Measurements from ENCODE around the gene PSEN2. TPM values are rescaled to one million over a fixed set of nuclear protein-coding genes. Genes with fewer than 3 reads are reported as not detected.
A peak's percentile ranks its signal among the peaks of the same experiment; 100 is the strongest.
"Not testable (repeated sequence)": the region's sequence is repeated elsewhere in the genome, so short reads cannot be mapped to it uniquely, and the experiment has no call there.

The PSEN2 gene
- total RNA-seq, 1 donor from 2014 or later, result 19.8 TPM

DNA sequence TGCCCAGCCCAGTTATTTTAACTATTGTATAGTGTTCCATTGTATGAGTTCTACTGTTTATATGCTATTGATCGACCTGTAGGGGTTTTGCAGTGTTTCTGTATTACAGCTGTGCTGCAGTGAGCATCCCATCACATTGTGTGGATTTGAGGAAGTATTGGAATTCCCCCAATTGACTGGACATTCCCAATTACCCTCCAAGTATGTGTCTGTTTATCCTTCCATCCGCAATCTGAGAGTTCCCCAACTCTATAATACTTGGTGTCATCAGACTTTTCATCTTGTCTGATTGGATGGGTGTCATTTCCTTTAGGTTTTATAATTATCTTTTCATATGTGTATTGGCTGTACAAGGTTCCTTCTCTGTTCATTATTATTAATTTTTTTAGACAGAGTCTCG is 27.8 kb downstream of the PSEN2 start:
- intact Hi-C loops (cut with DNase I), result no loop called here
- ATAC-seq (ENCODE audit: poor library complexity), result no peak

DNA sequence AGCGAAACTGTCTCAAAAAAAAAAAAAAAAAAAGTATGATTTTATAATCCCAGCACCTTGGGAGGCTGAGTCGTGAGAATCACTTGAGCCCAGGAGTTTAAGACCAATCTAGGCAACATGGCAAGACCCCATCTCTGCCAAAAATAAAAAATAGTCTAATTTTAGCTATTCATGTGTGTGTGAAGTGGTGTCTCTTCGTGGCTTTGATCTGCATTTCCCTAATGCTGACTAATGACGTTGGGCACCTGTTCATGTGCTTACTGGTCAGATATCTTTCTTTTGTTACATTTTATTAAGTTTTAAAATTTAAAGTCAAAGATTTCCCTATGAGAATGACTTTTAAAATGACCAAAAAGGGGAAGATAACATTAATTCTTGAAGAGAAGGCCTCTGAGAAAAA is 31.0 kb downstream of the PSEN2 start:
- ATAC-seq (ENCODE audit: poor library complexity) (no peak), DNase-seq (no peak)
- intact Hi-C loops (cut with DNase I), result no loop called here

More for the DNA sequence above, 27.8 kb downstream of the PSEN2 start:
- no peak for DNase-seq

DNA sequence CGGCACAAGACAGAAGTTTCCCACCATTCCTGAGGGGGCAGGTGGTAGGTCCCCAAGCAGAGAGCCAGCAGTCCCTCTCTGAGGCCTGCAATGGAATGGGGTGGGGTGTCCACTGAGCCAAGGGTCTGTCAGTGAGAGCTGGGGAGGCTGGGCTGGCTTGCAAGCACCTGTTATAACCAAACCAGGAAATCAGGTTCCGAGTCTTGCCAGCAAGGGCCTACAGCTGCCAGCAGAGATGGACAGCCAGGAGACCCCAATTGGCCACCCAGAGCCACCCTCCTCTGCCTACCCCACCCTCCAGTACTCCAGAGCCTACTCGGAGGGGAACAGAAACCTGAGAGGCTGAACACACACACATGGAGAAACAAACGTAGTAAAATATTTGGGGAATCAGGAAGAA is 32.2 kb downstream of the PSEN2 start:
- DNase-seq, result no peak
- no peak for ATAC-seq (ENCODE audit: poor library complexity)
- intact Hi-C loops (cut with DNase I), result no loop called here

DNA sequence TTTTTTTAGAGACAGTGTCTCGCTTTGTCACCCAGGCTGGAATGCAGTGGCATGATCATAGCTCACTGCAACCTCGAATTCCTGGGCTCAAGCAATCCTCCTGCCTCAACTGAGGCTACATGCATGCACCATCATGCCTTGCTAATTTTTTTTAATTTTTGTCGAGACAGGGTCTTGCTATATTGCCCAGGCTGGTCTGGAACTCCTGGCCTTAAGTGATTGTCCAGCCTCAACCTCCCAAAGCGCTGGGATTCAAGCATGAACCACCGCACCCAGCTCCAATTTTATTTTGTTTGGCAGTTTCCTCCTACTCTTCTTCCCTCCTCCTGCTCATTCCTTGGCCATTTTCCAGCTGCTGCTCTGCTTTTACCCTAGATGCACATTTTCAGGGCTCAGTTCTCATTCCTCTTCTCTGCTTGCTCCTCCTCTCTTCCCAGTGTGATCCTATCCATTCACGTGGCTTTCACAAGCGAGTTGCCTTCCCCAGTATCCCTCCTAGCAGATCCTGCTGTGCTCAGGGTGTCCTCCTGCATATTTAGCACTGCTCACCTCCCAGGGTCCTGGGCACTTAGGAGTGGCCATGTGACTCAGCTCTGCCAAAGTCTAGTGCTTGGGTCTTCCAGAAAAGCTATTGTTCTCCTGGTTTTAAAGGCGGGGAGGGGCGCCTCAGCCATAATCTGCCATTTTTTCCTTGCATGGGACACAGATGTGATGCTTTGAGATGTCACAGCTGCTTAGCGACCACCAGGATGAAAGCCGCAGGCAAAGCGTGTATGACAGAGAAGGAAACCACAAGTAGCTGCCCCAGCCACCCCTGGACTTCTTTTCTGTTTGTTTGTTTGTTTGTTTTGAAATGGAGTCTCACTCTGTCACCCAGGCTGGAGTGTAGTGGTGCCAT is 33.7 kb downstream of the PSEN2 start:
- no peak for DNase-seq
- intact Hi-C loops (cut with DNase I), result no loop called here
- peak; percentile 26 for ATAC-seq (ENCODE audit: poor library complexity)

DNA sequence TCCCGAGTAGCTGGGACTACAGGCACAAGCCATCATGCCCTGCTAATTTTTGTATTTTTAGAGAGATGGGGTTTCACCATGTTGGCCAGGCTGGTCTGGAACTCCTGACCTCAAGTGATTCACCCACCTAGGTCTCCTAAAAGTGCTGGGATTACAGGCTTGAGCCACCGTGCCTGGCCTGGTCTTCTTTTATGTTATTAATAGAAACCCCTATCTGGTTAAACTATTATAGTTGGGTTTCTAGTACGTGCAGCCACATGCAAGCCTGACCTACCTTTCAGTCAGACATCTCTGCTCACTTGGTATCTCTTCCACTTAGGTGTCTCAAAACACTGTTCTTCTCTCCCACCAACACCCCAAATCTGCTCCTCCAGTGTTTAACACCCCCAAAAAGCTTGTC is 34.4 kb downstream of the PSEN2 start:
- intact Hi-C loops (cut with DNase I), result no loop called here
- DNase-seq, result no peak

DNA sequence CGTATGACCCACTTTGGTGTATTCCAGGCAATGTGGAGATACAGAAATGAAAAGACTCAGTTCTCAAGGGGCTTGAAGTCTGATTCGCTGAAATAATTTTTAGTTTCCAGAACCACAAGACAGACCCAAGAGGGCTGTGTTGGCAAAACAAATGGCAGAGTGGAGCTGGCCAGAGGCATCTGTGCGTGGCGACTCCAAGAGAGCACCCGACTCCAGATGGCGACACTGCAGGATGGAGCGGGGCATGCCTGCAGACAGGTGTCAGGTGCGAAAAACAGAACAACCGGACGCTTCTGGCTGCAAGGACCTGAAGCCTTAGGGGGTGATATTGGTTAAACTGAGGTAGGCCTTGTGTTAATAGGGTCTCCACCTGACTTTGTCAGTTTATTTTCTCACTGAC is 38.0 kb downstream of the PSEN2 start:
- DNase-seq (no peak), ATAC-seq (ENCODE audit: poor library complexity) (no peak)
- intact Hi-C loops (cut with DNase I), result no loop called here

More for the DNA sequence above, 34.4 kb downstream of the PSEN2 start:
- peak; percentile 64 for ATAC-seq (ENCODE audit: poor library complexity)

DNA sequence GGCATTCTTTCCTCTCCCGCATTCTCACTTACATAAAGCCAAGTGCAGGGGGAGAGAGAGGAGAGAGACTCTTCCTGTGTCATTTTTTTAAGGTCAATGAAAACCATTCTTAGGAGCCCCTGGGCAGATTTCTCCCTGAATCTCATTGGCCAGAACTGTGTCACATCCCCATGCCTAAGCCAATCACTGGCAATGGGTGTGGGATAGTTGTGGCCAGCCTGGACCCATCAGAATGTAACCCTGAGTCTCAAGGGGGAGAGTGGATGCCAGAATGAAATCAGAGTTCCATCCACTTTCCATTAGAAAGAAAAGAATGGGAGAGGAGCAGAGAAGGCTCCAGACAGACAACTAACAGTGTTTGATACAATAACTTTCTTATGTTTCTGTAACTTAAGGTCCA is 38.5 kb downstream of the PSEN2 start:
- no peak for ATAC-seq (ENCODE audit: poor library complexity)
- DNase-seq, result no peak
- intact Hi-C loops (cut with DNase I), result no loop called here

DNA sequence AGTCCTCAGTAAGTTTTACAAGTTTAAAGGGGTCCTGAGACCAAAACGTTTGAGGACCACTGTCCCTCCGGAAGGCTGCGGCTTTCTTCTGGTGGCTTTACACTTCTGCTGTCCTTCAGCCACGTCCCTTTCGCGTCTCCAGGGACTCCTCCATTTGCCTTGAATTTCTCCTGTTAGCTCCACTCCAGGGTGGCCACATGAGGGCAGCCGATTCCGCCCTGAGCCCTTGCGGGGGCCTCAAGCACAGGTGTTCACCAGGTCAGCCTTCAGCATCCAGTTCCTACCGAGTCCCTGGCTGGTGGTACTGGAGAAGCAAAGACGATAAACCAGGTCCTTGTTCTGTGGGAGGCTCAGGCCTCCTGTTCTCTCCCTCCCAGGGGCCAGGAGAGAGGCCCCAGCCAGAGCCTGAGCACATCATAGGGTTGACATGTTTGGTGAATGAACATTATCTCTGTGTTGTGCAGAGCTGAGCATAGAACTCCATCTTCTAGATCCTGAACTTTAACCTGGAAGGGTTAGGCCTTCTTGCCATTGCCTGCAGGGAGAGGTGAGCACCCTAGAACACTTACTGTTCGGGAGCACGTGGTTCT is 42.3 kb downstream of the PSEN2 start:
- ATAC-seq (ENCODE audit: poor library complexity), result peak; percentile 88
- peak; percentile 74 for DNase-seq
- intact Hi-C loops (cut with DNase I), result no loop called here

DNA sequence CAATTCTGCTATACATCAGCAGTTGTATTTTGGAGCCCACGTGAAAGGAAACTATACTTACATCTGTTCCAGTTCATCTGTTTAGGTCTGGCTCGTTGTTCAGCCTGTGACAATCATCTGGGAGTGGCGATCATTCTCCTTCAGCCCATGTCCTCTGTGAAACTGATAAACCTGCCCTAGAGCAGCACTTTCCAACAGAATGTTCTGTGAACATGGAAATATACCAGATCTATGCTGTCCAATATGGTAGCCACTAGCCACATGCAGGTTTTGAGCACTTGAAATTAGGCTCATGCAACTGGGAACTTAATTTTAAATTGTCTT is 45.2 kb downstream of the PSEN2 start:
- DNase-seq (no peak), ATAC-seq (ENCODE audit: poor library complexity) (peak; percentile 17)
- intact Hi-C loops (cut with DNase I), result no loop called here

DNA sequence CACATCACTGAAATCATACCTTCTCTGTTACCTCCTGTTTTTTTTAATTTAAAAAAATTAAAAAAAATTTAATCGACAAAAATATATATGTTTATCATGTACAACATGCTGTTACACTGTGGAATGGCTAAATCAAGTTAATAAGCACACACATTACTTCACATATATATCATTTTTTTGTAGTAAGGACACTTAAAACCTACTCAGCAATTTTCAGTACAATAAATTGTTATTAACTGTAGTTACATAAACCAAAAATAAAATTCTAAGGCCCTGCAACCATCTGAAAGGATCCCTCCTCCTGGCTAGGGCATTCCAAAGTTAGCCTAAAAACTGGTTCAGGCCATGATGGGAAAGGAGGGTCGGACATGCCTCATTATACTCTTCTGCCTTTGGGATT is 46.1 kb downstream of the PSEN2 start:
- DNase-seq, result no peak
- intact Hi-C loops (cut with DNase I), result no loop called here
- ATAC-seq (ENCODE audit: poor library complexity), result no peak

DNA sequence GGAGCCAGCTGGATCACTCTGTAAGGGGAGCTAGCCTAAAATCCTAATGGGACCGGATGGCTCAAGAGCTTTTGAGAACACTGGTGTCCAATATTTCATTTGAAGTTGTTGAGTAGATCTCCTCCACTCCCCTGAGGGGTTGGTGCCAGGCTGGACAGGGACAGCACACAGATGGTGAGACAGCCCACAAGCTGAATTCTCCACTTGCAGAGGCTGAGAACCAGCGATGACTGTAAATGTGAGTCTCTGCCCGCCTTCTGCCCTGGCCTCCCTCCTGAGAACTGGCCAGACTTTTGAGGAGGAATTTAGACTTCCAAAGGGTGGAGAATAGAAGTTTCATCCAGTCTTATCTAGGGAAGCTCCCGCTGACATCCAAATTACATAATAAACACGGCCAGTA is 49.2 kb downstream of the PSEN2 start:
- DNase-seq (no peak), ATAC-seq (ENCODE audit: poor library complexity) (no peak)
- intact Hi-C loops (cut with DNase I), result no loop called here

DNA sequence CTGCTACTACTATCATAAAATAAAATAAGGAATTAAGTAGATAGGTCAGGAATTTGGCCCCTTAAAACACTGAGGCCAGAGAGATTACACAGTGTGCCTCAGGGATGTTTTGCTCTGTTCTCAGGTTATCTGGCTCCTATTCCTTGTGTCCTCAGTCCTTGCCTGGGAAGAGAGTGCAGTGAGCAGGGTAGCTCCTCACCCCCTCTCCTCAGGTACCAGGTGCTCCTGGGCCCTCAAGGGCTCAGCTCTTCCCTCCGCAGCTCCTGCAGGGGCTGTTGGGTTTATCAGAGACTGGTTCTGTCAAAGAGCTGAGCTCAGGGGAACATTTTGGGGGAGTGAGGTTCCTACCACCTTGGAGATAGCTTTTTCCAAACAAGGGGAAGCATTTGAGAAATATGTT is 49.6 kb downstream of the PSEN2 start:
- intact Hi-C loops (cut with DNase I), result loop anchor here (5.0 kb wide), 1 partner anchor 57 kb away; no protein-coding TSS in a partner anchor
- ATAC-seq (ENCODE audit: poor library complexity) (peak; percentile 10), DNase-seq (no peak)

DNA sequence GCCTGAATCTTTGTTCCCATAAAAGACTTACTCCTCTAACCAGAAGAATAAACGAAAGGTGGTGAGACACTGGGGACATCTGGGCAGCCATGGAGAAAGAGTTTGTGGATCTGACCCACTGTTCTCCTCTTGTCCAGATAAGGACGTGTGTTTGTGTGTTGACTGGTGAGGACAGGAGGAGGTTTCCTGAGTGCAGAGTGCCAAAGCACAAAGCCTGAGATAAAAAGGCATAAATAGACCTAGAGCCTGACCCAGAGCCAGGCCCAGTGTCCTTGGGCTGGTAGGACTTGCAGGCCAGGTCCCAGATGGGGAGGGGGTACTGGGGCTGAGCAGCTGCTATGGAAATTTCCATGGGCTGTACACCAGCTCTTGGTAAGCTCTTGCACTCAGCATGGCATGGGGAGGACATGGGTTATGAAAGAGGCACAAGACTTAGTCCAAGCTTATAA is 50.1 kb downstream of the PSEN2 start:
- DNase-seq, result peak; percentile 84
- peak; percentile 89 for ATAC-seq (ENCODE audit: poor library complexity)
- intact Hi-C loops (cut with DNase I), result loop anchor here (5.0 kb wide), 1 partner anchor 57 kb away; no protein-coding TSS in a partner anchor

DNA sequence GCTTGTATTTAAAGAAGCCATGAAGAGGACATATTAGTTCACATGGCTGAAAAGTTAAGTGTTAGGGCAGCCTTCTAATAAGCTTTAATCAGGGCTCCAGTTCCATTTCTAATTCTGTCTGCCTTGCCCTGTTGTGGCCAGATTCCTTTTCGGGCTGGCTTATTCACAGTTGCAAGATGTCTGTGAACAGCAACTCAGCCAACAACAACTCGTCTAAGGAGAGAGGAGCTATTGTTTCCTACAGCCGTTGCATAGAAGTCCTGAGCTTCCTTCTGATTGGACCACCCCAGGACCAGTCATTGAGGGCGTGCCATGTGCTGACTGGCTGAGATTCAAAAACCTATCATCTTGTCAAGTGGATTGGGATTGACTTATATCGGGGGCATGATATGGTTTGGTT is 51.1 kb downstream of the PSEN2 start:
- DNase-seq, result no peak
- intact Hi-C loops (cut with DNase I), result loop anchor here (5.0 kb wide), 1 partner anchor 56 kb away; no protein-coding TSS in a partner anchor
- peak; percentile 28 for ATAC-seq (ENCODE audit: poor library complexity)

DNA sequence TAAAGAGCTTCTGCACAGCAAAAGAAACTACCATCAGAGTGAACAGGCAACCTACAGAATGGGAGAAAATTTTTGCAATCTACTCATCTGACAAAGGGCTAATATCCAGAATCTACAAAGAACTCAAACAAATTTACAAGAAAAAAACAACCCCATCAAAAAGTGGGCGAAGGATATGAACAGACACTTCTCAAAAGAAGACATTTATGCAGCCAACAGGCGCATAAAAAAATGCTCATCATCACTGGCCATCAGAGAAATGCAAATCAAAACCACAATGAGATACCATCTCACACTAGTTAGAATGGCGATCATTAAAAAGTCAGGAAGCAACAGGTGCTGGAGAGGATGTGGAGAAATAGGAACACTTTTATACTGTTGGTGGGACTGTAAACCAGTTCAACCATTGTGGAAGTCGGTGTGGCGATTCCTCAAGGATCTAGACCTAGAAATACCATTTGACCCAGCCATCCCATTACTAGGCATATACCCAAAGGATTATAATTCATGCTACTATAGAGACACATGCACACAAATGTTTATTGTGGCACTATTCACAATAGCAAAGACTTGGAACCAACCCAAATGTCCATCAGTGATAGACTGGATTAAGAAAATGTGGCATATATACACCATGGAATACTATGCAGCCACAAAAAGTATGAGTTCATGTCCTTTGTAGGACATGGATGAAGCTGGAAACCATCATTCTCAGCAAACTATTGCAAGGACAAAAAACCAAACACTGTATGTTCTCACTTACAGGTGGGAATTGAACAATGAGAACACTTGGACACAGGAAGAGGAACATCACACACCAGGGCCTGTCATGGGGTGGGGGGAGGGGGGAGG is 59.1 kb downstream of the PSEN2 start:
- DNase-seq; intact Hi-C loops (cut with DNase I); ATAC-seq (ENCODE audit: poor library complexity): not testable (repeated sequence)

DNA sequence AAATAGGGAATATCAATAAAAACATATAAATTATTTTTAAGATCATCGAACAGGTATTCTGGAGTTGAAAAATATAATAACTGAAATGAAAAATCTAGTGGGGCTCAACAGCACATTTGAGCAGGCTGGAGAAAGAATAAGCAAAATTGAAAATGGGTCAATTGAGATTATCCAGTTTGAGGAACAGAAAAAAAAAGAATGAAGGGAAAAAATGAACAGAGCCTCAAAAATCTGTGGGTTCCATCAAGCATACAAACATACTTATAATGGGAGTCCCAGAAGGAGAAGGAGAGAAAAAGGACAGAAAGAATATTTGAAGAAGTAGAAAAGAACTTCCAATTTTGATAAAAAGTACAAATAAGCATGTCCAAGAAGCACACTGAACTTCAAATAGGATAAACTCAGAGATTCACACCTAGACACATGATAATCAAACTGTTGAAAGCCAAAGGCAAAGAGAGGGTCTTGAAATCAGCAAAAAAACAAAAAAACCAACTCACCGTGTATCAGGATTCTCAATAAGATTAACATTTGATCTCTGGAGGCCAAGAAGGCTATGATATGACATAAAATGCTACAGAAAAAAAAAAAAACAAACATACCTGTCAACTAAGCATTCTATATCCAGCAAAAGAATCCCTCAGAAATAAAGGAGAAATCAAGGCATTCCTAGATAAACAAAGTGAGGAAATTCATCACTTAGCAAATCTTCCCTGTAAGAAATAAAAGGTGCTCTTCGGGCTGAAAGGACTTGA is 64.2 kb downstream of the PSEN2 start:
- DNase-seq (no peak), ATAC-seq (ENCODE audit: poor library complexity) (no peak)
- intact Hi-C loops (cut with DNase I), result no loop called here

DNA sequence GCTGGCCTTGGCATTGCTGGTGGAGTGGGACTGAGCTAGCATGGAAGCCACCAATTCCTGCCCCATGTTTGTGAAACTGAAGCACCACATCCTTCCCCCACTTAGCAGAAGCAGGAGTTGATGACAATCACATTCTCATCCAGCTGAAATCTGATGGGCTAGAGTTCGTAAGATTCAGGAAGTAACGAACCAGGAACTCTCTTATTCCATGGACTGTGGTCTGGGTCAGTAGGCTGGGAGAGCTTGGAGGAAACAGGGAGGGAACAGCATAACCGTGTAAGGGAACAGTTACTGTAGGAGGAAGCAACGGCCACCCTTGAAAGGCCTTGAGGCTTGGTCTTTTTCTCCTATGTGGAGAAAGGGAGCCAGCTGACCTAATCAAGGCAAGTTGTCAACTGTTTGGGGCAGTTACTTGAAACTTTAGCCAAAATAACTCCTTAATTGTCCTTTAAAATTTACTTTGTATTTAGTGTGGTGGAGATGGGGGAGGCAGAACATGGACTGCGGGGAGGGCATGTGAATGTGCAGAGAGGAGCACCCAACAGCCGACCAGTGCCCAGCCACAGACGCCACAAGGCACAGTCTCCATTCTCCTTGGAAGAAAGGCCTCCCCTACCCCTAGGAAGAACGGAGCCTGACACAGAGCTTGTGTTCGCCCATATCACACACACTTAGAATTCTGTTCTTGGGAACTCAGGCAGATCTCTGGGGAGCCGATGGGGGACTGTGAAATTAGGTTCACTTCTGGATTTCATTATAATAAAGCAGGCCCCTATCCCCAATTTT is 67.7 kb downstream of the PSEN2 start:
- intact Hi-C loops (cut with DNase I), result no loop called here
- ATAC-seq (ENCODE audit: poor library complexity), result no peak
- DNase-seq, result no peak

DNA sequence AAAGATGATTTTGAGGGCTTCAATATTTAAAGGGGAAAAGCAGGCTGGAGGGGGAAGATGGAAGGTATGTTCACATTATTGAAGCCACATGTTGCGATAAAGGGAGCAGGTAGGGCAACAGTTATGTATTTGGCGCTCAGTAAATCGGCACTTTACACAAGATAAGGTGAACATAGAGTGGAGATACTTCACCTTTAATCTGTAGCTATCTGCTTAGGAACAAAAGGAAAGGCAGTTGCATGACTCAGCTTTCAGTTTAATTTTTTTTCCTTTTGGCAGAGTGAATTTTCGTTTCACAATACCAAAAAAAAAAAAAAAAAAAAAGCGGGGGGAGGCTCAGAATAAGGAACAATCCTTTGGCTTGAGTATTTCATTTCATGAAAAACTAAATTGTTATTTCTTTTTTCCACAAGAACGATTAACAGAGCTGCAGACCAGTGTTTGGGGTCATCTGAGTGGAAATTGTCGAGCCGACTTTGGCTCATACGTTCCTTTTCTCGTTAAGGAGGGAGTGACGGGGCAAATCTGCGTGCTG is 68.6 kb downstream of the PSEN2 start:
- DNase-seq (no peak), ATAC-seq (ENCODE audit: poor library complexity) (peak; percentile 4)
- intact Hi-C loops (cut with DNase I), result no loop called here

All from Right ventricle myocardium superior (tissue), 1 donor.